GM23248 (cell line): ENCODE measurements around the gene ZNF75A.

Experiments used
- EZH2 ChIP-seq: fragments of 200-600 bp; sonication (generic); IDR thresholded peaks from 2 replicates; pipeline ENCODE4 v1.6.1; 2018; ENCODE audit warnings: antibody characterized with exemption, mild to moderate bottlenecking; ENCODE audit not compliant: insufficient read depth, poor library complexity, severe bottlenecking
- EZH2phosphoT487 ChIP-seq: fragments of 200-600 bp; sonication (generic); IDR thresholded peaks from 2 replicates; pipeline ENCODE4 v1.6.1; 2018; ENCODE audit warnings: antibody characterized with exemption, moderate library complexity, mild to moderate bottlenecking, low read depth; ENCODE audit not compliant: insufficient read depth

GRCh38 chr16:3364774-3365427 is 59.6 kb downstream of the ZNF75A start:
- no peak for TF ChIP-seq EZH2
- TF ChIP-seq EZH2phosphoT487, result no peak
